ENCODE measurements around the gene CINP. TPM values are rescaled to one million over a fixed set of nuclear protein-coding genes. Genes with fewer than 3 reads are reported as not detected.

Gene CINP
- total and polyA plus RNA-seq, 7 donors = 22.5 to 42.4 (median 33.5) TPM

DNA sequence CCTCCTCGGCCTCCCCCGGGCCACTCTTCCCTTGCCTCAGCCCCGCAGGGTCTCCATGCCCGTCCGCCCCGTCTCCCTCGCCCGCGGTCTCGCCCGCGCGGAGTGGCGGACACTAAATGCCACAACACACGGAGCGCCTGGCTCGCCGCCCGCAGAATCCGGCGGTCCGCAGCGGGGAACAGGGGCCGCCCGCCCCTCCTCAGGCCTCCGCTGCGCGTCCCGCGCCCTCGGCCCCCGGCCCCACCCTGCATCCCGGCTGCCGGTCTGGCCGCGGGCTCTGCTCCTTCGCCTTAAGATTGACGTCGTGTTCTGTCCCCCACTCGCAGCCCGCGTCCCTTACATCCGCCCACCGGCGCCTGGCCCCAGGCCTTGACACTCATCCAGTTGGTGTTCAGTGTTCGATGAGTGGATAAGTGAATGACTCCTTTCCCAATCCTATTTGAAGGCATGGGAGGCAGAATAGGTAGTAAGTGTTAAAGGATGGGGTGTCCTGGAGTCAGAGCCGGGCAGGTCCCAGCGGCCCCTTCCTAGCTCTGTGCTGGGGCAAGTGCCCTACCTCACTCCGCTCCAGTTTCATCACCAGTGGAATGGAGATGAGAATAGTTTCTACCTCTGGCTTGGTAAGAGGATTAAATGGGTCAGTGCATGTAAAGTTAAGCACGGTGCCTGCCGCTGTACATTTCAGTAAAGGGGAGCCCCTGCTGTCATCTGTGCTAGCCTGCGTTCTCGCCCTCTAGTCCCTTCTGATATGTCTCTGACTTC, 673 bp upstream of the CINP start:
- H3K9me3 ChIP-seq = no peaks in the 10 kb centered on the region
- peaks cover 0 to 19% of the 10 kb centered on the region in 2 donors for H3K36me3 ChIP-seq (ENCODE audit: insufficient read depth in 1 of 2, low read depth in 1 of 2)
- no peaks in the 10 kb centered on the region for H3K27me3 ChIP-seq (ENCODE audit: insufficient read depth in 3 of 3, low read length in 2 of 3)
- intact Hi-C loops (cut with DNase I) = loop anchor here (2.0 to 5.0 kb wide), 3 partner anchors 41 to 45 kb away; partner anchors contain the start of gene ZNF839 (in 1 of the 2)
- TF ChIP-seq CTCF (IDR thresholded peaks at IDR 0.05) = no peak
- 2 to 3% (median 3%) methylated on average over 27 to 53 of the region's 53 CpGs for WGBS, 3 donors
- H3K4me3 ChIP-seq = peak overlapping the region; percentile 88
- ATAC-seq (peak; percentile 46 to 56 (median 52)), DNase-seq (peak; percentile 67 to 81)
- H3K27ac ChIP-seq = peak overlapping the region; percentile 94
- H3K4me1 ChIP-seq = peaks cover 29% of the 10 kb centered on the region

DNA sequence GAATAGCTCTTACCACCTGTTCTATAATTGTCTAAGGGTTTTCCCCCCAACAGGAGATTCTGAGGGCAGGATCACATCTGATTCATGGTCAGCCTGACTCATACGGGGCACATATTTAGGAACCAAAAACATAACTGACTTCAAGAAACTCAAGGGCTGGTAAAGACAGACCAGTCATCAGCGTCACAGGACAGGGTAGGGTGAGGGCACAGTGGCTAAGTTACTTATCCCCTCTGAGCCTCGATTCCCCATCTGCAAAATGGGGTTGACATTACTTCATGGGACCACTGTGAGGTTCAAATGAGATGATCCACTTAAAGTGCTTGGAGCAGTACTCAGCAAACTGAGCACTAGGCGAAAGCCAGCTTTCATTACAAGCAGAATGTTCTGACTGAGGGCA, 606 bp downstream of the CINP start:
- H3K27ac ChIP-seq = peak overlapping the region; percentile 94
- no peaks in the 10 kb centered on the region for H3K27me3 ChIP-seq (ENCODE audit: insufficient read depth in 3 of 3, low read length in 2 of 3)
- no peak for DNase-seq
- WGBS, 3 donors = 20 to 29% (median 27%) methylated on average over 4 of the region's 4 CpGs
- H3K9me3 ChIP-seq = no peaks in the 10 kb centered on the region
- H3K4me1 ChIP-seq = peaks cover 29% of the 10 kb centered on the region
- H3K4me3 ChIP-seq = peak overlapping the region; percentile 88
- no peak for TF ChIP-seq CTCF (IDR thresholded peaks at IDR 0.05)
- ATAC-seq = peak; percentile 23 to 52 (median 35)
- intact Hi-C loops (cut with DNase I) = loop anchor here (2.0 to 5.0 kb wide), 3 partner anchors 43 to 45 kb away; partner anchors contain the start of gene ZNF839 (in 1 of the 2)
- peaks cover 0 to 32% of the 10 kb centered on the region in 2 donors for H3K36me3 ChIP-seq (ENCODE audit: insufficient read depth in 1 of 2, low read depth in 1 of 2)

DNA sequence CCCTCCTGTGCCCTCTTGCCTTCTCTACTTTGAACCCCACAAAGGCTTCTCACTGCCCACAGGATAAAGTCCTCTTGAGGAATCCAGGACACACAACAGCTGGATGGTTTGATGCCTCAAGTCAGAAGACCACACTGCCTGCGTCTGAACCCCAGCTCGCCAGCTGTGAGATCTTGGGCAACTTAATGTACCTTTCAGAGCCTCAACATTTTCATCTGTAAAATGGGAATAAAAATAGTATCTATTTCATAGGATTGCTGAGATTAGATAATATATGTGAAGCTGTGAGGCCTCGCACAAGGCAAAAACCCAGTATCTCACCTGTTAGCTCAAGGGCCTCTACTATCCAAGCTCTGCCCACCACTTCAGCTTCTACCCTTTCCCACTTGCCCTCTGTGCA, 2.3 kb downstream of the CINP start:
- intact Hi-C loops (cut with DNase I) = loop anchor here in 1 of 2 donors (5.0 kb wide), 1 partner anchor 47 kb away; no protein-coding TSS in a partner anchor
- TF ChIP-seq CTCF (IDR thresholded peaks at IDR 0.05) = no peak
- DNase-seq = no peak
- Histone ChIP-seq H3K9me3 (no peaks in the 10 kb centered on the region), H3K4me3 (no peak overlapping the region), H3K36me3 (ENCODE audit: insufficient read depth in 1 of 2, low read depth in 1 of 2) (peaks cover 2 to 49% of the 10 kb centered on the region in 2 donors), H3K27me3 (ENCODE audit: insufficient read depth in 3 of 3, low read length in 2 of 3) (no peaks in the 10 kb centered on the region), H3K4me1 (peaks cover 29% of the 10 kb centered on the region), H3K27ac (no peak overlapping the region)
- ATAC-seq = no peak
- 93 to 99% (median 97%) methylated on average over 3 of the region's 3 CpGs for WGBS, 3 donors

DNA sequence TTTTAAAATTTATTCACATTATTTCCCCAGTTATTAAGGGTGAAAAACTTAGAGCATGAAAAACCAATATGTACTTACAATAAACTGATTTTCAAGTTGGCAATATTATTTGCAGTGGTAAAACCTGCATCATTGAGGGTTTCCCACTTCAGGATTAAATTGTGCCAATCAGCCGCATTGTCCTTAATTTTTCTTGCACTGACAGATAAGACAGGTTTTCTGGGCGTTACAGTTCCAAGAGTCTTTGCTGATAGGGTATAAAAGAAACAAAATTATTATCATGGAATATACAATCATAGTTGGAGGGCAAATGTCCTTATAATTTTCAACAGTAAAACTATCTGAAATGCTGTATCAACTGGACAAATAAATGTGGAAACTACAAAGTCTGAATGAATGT, 3.3 kb downstream of the CINP start:
- intact Hi-C loops (cut with DNase I) = no loop called here
- Histone ChIP-seq H3K4me1 (peaks cover 19% of the 10 kb centered on the region), H3K9me3 (no peaks in the 10 kb centered on the region), H3K27me3 (ENCODE audit: insufficient read depth in 3 of 3, low read length in 2 of 3) (no peaks in the 10 kb centered on the region), H3K4me3 (no peak overlapping the region), H3K36me3 (ENCODE audit: insufficient read depth in 1 of 2, low read depth in 1 of 2) (peaks cover 2 to 59% of the 10 kb centered on the region in 2 donors), H3K27ac (no peak overlapping the region)
- DNase-seq = no peak
- no peak for ATAC-seq
- TF ChIP-seq CTCF (IDR thresholded peaks at IDR 0.05) = no peak
- WGBS, 3 donors = 95 to 96% (median 95%) methylated on average over 2 of the region's 2 CpGs

Measured in psoas muscle (tissue), 8 donors.